ENCODE data around the gene ABHD8. TPM values are rescaled to one million over a fixed set of nuclear protein-coding genes. Genes with fewer than 3 reads are reported as not detected.
A peak's percentile ranks its signal among the peaks of the same experiment; 100 is the strongest.

ABHD8 gene
- total and polyA plus RNA-seq, 11 donors: 7.4 to 21.8 (median 11.6) TPM

GRCh38 chr19:17266589-17266974, 36.6 kb downstream of the ABHD8 start:
- peaks cover 0 to 23% (median 15%) of the 10 kb centered on the region in 12 donors for H3K4me1 ChIP-seq
- H3K4me3 ChIP-seq: peak overlapping the region in 4 of 12 donors; percentile 22 to 96 (median 86)
- no peaks in the 10 kb centered on the region for H3K9me3 ChIP-seq
- peaks cover 0 to 33% (median 26%) of the 10 kb centered on the region in 9 donors for H3K36me3 ChIP-seq
- DNase-seq: no peak
- TF ChIP-seq POLR2A (IDR thresholded peaks at IDR 0.05) (no peak), CTCF (IDR thresholded peaks at IDR 0.05) (no peak)
- no peaks in the 10 kb centered on the region for H3K27me3 ChIP-seq
- no peak for ATAC-seq
- intact Hi-C loops (cut with DNase I): loop anchor here in 1 of 10 donors (2.0 to 10.0 kb wide), 3 partner anchors 52 to 192 kb away; partner anchors contain the start of genes GTPBP3, HAUS8, MYO9B and USE1
- 73 to 80% (median 77%) methylated on average over 12 of the region's 12 CpGs for WGBS, 4 donors
- peak overlapping the region in 10 of 12 donors; percentile 8 to 96 (median 69) for H3K27ac ChIP-seq

- H3K36me3 ChIP-seq: peaks cover 0 to 28% (median 20%) of the 10 kb centered on the region in 9 donors
- no peak overlapping the region for H3K4me3 ChIP-seq
- intact Hi-C loops (cut with DNase I): loop anchor here in 1 of 10 donors (2.0 to 10.0 kb wide), 3 partner anchors 51 to 191 kb away; partner anchors contain the start of genes GTPBP3, HAUS8, MYO9B and USE1
- peaks cover 0 to 23% (median 15%) of the 10 kb centered on the region in 12 donors for H3K4me1 ChIP-seq
- no peak for DNase-seq
- 92 to 95% (median 94%) methylated on average over 7 of the region's 7 CpGs for WGBS, 4 donors
- no peak for ATAC-seq
- H3K27me3 ChIP-seq: no peaks in the 10 kb centered on the region
- no peaks in the 10 kb centered on the region for H3K9me3 ChIP-seq
- TF ChIP-seq POLR2A (IDR thresholded peaks at IDR 0.05) (no peak), CTCF (IDR thresholded peaks at IDR 0.05) (no peak)
- peak overlapping the region in 7 of 12 donors; percentile 23 to 96 (median 81) for H3K27ac ChIP-seq
These were observed 37.2 kb downstream of the ABHD8 start for GRCh38 chr19:17266026-17266425.

- no peaks in the 10 kb centered on the region for H3K27me3 ChIP-seq
- intact Hi-C loops (cut with DNase I): loop anchor here in 3 of 10 donors (5.0 to 10.0 kb wide), 2 partner anchors 47 to 190 kb away; partner anchors contain the start of genes USE1 (in 2 of the 3), HAUS8 (in 1 of the 3) and MYO9B (in 1 of the 3)
- ATAC-seq (peak in 3 of 4 donors; percentile 17 to 62 (median 22)), DNase-seq (peak in 4 of 5 donors; percentile 68 to 84 (median 77))
- peaks cover 0 to 18% (median 10%) of the 10 kb centered on the region in 9 donors for H3K36me3 ChIP-seq
- peak within 1 kb of the TSS; percentile 66 to 98 (median 88) for H3K27ac ChIP-seq
- no peak for TF ChIP-seq CTCF (IDR thresholded peaks at IDR 0.05)
- TF ChIP-seq POLR2A (IDR thresholded peaks at IDR 0.05): peak in 1 of 2 donors; percentile 80
- peaks cover 0 to 5% (median 0%) of the 10 kb centered on the region in 12 donors for H3K9me3 ChIP-seq
- peaks cover 0 to 23% (median 15%) of the 10 kb centered on the region in 12 donors for H3K4me1 ChIP-seq
- H3K4me3 ChIP-seq: peak within 1 kb of the TSS; percentile 29 to 83 (median 60)
- WGBS, 4 donors: 26 to 37% (median 33%) methylated on average over 5 of the region's 5 CpGs
These were observed 38.6 kb downstream of the ABHD8 start, which contains the start of gene USHBP1 for GRCh38 chr19:17264641-17264979. USHBP1 (minus strand) TSS chr19:17264745; CDS start chr19:17264299, 446 bp downstream.

All from heart left ventricle (tissue), 16 donors.